ENCODE measurements around the gene MBD5. TPM values are rescaled to one million over a fixed set of nuclear protein-coding genes. Genes with fewer than 3 reads are reported as not detected.

Gene MBD5
- total and polyA plus RNA-seq, 8 donors: 3.2 to 173 (median 26.5) TPM

DNA sequence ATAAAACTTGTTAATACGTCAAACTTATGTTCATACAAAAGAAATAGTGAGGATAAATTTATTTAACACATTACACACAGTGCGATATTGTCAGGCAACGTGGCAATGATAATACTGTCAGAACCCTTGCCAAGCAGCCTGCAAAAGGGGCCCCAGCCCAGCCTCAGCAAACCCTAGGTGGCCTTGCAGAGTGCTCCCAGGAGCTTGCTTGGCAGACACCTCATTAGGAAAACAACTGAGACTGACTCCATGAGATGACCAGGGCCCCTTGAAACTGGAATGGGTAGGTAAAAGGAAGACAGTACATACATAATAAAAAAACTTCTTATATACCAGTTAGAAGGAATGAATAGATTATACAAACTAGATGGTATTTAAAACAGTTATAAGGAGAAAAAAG, 487.1 kb downstream of the MBD5 start:
- Histone ChIP-seq H3K27ac (no peak overlapping the region), H3K4me3 (no peak overlapping the region), H3K9me3 (no peaks in the 10 kb centered on the region), H3K27me3 (no peaks in the 10 kb centered on the region), H3K36me3 (peaks cover 0 to 8% (median 5%) of the 10 kb centered on the region in 4 donors), H3K4me1 (peaks cover 0 to 10% (median 2%) of the 10 kb centered on the region in 4 donors)
- TF ChIP-seq, protein P1, sequence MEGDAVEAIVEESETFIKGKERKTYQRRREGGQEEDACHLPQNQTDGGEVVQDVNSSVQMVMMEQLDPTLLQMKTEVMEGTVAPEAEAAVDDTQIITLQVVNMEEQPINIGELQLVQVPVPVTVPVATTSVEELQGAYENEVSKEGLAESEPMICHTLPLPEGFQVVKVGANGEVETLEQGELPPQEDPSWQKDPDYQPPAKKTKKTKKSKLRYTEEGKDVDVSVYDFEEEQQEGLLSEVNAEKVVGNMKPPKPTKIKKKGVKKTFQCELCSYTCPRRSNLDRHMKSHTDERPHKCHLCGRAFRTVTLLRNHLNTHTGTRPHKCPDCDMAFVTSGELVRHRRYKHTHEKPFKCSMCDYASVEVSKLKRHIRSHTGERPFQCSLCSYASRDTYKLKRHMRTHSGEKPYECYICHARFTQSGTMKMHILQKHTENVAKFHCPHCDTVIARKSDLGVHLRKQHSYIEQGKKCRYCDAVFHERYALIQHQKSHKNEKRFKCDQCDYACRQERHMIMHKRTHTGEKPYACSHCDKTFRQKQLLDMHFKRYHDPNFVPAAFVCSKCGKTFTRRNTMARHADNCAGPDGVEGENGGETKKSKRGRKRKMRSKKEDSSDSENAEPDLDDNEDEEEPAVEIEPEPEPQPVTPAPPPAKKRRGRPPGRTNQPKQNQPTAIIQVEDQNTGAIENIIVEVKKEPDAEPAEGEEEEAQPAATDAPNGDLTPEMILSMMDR (IDR thresholded peaks at IDR 0.05): no peak
- TF ChIP-seq POLR2AphosphoS5 (IDR thresholded peaks at IDR 0.05): no peak
- TF ChIP-seq EP300 (IDR thresholded peaks at IDR 0.05): no peak
- TF ChIP-seq POLR2A (IDR thresholded peaks at IDR 0.05): no peak
- 52 to 67% (median 62%) methylated on average over 3 of the region's 3 CpGs for WGBS, 5 donors
- no peak for DNase-seq
- intact Hi-C loops (cut with DNase I; ENCODE audit: low total_unique reads): no loop called here

DNA sequence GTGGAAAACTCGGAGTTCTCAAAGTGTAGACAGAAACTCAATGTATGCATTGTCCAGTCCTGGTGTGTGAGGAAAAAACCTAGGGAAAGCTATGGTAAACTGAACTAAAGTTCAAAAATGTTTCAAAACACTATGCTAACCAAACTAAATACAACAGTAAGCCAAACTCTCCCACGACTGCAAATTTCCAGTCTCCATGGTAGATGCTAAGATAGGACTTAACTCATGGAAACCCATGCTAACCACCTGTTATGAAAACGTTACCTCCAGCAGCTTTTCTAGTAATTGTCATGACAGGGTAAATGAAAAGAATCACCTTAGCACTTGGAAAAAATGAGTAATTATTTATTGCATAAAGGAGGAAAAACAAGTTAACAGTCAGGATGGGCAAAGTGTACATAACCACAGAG, 488.0 kb downstream of the MBD5 start:
- DNase-seq: no peak
- 55 to 70% (median 60%) methylated on average over 3 of the region's 3 CpGs for WGBS, 5 donors
- Histone ChIP-seq H3K4me1 (peaks cover 0 to 10% (median 2%) of the 10 kb centered on the region in 4 donors), H3K27ac (no peak overlapping the region), H3K4me3 (peak overlapping the region; percentile 23 to 41 (median 30)), H3K9me3 (no peaks in the 10 kb centered on the region), H3K36me3 (peaks cover 0 to 8% (median 5%) of the 10 kb centered on the region in 4 donors), H3K27me3 (no peaks in the 10 kb centered on the region)
- TF ChIP-seq, protein P1 (IDR thresholded peaks at IDR 0.05): no peak
- TF ChIP-seq POLR2AphosphoS5 (IDR thresholded peaks at IDR 0.05): no peak
- TF ChIP-seq POLR2A (IDR thresholded peaks at IDR 0.05): no peak
- TF ChIP-seq EP300 (IDR thresholded peaks at IDR 0.05): no peak
- intact Hi-C loops (cut with DNase I; ENCODE audit: low total_unique reads): no loop called here

DNA sequence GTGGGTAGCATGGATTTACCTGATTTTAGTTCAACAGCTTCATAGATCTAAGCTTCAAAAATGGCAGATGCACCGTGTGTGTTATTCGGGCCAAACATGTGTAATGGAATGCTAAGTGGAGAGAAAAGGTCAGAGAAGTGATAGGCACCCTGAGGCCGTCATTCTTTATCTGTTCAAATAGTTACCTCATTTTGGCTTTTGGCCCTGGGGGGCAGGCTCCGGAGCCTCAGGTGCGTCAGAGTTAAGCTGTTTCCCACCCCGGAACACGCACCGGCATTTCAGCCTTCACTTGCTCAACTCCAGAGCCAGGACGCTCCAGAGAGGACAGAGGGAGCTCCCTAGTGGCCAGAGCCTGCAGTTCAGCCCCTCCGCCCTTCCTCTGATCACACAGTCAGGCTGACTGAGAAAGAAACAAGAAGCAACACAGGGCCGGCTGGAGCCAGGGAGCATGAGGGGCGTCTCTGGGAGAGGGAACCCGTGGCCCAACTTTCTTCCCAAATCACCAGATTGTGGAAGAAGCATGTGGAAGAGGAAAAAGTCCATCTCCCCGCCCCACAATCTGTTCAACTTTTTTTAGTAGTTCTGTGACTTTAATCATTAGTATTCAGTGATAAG, 488.5 kb downstream of the MBD5 start:
- TF ChIP-seq, protein P1 (IDR thresholded peaks at IDR 0.05): peak in 5 of 7 experiments; percentile 54 to 84 (median 73)
- no peak for TF ChIP-seq POLR2AphosphoS5 (IDR thresholded peaks at IDR 0.05)
- TF ChIP-seq EP300 (IDR thresholded peaks at IDR 0.05): no peak
- no peaks in the 10 kb centered on the region for H3K9me3 ChIP-seq
- no peaks in the 10 kb centered on the region for H3K27me3 ChIP-seq
- no peak overlapping the region for H3K27ac ChIP-seq
- DNase-seq: peak; percentile 81 to 91
- H3K4me1 ChIP-seq: peaks cover 0 to 10% (median 2%) of the 10 kb centered on the region in 4 donors
- 7 to 17% (median 10%) methylated on average over 14 of the region's 14 CpGs for WGBS, 5 donors
- peak overlapping the region; percentile 23 to 41 (median 30) for H3K4me3 ChIP-seq
- intact Hi-C loops (cut with DNase I; ENCODE audit: low total_unique reads): no loop called here
- peaks cover 0 to 9% (median 5%) of the 10 kb centered on the region in 4 donors for H3K36me3 ChIP-seq

DNA sequence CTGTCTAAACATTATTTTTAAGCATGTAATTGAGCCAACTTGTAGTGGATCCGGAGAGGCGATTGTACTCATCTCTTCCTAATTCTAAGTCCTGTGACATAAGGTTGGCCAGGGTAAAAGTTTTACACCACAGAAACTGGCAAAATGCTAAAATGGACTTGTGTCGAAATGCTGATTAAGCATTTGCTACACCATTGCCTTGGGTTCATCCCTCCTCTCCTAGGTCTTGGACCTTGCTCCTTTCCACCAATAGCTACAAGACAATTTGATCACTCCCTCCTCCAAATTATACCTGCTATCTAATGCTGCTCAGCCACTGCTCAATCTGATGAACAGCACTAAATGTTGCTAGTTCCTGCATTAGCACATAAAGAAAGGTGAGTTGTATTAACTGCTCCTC, 491.0 kb downstream of the MBD5 start:
- 74 to 91% (median 90%) methylated on average over 3 of the region's 3 CpGs for WGBS, 5 donors

More for the DNA sequence above, 491.0 kb downstream of the MBD5 start:
- intact Hi-C loops (cut with DNase I; ENCODE audit: low total_unique reads): loop anchor here (10.0 kb wide), 1 partner anchor 567 kb away; no protein-coding TSS in a partner anchor
- TF ChIP-seq, protein P1 (IDR thresholded peaks at IDR 0.05): no peak
- TF ChIP-seq POLR2AphosphoS5 (IDR thresholded peaks at IDR 0.05) (no peak), POLR2A (IDR thresholded peaks at IDR 0.05) (no peak), EP300 (IDR thresholded peaks at IDR 0.05) (no peak)
- H3K4me3 ChIP-seq: no peak overlapping the region
- peaks cover 0 to 17% (median 2%) of the 10 kb centered on the region in 4 donors for H3K4me1 ChIP-seq
- H3K27me3 ChIP-seq: no peaks in the 10 kb centered on the region
- no peak for DNase-seq
- H3K9me3 ChIP-seq: no peaks in the 10 kb centered on the region
- H3K27ac ChIP-seq: no peak overlapping the region
- H3K36me3 ChIP-seq: peaks cover 0 to 14% (median 5%) of the 10 kb centered on the region in 4 donors

Data from stomach (tissue), 9 donors.